NCI-H2196 (cell line): ENCODE data around the gene VAV3.

ENCODE experiments used
- DNase-seq: peaks from one replicate; lab custom pipeline; 2025; ENCODE audit not compliant: unreplicated experiment; lab: John Stamatoyannopoulos, UW

VAV3 gene

GRCh38 chr1:107939256-107939655, 25.7 kb downstream of the VAV3 start:
- no peak for DNase-seq

DNA sequence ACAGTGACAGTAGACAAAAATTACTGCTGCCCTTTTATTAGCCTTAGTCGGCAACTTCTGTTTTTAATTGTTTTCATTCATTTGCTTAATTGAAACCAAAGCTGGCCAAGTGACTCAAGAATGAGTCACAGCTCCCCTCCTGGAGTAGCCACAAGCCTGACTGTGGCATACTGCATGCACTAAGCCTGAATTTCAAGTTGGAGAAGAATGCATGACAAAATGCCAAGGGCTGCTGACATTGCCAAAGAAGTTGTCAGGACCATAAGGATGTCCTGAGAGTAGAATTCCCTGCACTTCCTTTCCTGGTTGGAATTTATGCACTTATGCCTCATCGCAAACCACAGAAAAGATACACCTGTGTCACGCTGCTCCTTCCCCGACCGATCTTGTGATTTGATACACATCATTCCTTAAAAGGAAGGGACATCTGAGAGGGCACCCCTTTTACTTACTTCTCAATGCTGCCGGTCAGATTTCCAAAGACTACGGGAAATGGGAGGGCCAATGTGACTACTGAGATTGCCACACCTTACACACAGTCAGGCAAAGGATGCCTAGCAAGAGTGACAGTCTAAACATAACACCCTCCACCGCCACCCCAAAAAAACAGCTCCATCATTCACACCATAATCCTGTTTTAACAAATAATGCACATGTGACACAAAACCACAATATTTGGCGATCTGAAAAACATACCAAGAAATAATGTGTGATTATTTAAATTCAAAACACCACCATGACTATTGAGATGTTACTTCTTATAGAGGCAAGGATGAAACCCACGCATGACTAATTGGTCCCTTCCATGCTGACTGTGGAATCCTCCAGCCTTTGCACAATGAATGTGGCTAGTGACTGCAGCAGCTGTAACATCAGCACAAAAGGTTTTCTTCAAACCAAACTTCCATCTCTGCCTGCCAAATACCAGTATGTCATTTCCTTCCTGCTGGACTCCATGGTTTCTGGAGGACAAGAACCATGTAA, 28.2 kb downstream of the VAV3 start:
- DNase-seq = no peak

GRCh38 chr1:107935396-107936064, 29.4 kb downstream of the VAV3 start:
- DNase-seq = no peak

DNA sequence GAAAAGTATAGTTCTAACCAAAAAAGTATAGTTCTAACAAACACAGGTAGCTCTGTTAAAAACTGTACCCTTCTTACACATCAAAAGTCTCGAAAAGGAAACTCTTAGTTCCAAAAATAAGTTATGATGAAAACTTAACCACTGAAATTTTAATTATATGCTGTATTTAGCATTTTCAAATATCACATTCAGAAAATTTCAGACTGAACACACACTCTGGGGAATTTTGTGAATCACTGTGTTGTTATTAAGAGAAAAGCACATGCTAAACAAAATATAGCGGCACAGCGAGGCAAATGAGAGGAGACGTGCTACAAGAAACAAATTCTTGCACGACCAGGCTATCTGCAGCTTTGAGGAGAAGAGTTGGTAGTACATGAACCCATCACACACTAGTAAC, 30.4 kb downstream of the VAV3 start:
- DNase-seq = no peak

GRCh38 chr1:107933736-107934135, 31.2 kb downstream of the VAV3 start:
- DNase-seq = no peak

DNA sequence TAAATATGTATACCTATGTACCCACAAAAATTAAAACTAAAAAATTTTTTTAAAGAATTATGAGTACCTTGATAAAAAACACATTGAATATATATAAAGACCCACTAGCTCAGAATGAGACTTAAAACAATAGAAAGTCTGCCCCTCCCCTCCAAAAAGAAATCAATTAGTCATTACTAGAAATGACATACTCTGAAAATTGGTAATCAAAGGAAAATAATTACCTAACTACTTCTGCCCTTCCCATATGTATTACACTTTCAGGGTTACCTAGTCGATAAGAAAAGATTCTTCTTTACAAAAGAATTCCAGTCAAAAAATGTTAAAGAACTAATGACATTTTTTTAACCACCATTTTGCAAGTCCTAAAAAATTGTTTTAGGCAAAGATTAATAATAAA, 34.7 kb downstream of the VAV3 start:
- no peak for DNase-seq

- DNase-seq = no peak
Measured at GRCh38 chr1:107927820-107928219, 37.2 kb downstream of the VAV3 start.

DNA sequence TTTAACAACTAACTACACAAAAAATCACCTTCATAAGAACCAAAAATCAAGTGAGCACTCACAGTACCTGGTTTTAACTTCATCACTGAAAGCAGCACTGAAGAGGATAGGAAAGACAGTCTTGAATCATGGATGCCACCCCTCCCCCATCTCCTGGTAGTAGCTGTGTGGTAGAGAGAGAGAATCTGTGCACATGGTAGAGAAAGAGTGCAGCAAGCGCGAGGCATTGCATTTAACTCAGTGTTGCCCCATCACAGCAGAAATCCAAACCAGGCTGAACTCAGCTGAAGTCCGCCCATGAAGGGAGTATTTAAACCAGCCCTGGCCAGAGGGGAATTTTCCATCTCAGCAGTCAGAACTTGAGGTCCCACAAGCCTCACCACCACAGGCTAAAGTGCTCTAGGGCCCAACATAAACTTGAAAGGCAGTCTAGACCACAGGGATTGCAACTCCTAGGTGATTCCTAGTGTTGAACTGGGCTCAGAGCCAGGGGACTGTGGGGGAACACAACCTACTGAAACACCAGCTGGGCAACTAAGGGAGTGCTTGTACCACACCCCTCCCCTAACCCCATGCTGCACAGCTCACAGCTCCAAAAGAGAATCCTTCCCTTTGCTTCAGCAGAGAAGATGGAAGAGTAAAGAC, 38.4 kb downstream of the VAV3 start:
- DNase-seq = no peak

DNA sequence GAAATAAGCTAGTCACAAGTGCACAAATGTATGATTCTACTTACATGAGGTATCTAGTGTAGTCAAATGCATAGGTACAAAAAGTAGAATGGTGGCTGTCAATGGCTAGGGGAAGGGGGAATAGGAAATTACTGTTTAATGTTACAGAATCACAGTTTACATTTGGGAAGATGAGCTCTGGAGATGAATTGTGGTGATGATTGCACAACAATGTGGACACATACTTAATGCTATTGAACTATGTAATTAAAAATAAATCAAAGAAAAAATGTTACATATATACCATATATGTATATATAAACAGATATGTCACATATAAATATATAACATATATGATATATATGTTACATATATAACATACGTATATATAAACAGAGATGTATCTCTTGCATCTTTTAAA, 39.4 kb downstream of the VAV3 start:
- DNase-seq = no peak

GRCh38 chr1:107920999-107921398, 44.0 kb downstream of the VAV3 start:
- no peak for DNase-seq

- no peak for DNase-seq
Measured at GRCh38 chr1:107920561-107920960, 44.4 kb downstream of the VAV3 start.

GRCh38 chr1:107919953-107920352, 45.0 kb downstream of the VAV3 start:
- no peak for DNase-seq

DNA sequence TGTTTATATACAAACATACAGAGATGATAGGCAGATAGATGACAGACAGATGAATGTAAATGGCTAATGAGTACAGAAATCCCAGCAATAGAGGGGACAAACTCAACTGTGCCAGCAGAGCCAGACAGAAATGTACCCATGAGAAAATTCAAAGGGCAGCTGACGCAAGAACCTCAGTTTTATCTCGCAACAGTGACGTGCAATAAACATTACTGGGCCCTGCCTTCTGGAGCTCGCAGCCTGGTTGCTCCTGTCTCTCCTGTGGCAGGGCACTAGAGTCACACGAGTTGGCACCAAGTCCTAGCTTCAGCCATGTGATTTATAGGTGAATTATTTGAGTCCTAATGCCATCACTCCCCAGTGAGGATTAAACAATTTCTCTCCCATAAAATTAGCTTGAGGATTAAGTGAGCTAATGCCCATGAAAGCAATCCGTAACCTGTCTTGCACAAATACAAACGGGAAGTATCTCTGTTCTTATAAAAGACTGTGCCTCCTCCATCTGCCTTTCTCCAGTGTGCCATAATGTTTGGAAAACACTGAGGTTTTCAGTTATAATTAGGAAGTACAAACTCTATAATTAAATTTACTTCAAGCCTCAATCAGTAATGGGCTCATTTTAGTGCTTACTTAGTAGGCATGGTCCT, 50.7 kb downstream of the VAV3 start:
- DNase-seq = no peak

- no peak for DNase-seq
Measured at GRCh38 chr1:107912656-107913055, 52.3 kb downstream of the VAV3 start.

DNA sequence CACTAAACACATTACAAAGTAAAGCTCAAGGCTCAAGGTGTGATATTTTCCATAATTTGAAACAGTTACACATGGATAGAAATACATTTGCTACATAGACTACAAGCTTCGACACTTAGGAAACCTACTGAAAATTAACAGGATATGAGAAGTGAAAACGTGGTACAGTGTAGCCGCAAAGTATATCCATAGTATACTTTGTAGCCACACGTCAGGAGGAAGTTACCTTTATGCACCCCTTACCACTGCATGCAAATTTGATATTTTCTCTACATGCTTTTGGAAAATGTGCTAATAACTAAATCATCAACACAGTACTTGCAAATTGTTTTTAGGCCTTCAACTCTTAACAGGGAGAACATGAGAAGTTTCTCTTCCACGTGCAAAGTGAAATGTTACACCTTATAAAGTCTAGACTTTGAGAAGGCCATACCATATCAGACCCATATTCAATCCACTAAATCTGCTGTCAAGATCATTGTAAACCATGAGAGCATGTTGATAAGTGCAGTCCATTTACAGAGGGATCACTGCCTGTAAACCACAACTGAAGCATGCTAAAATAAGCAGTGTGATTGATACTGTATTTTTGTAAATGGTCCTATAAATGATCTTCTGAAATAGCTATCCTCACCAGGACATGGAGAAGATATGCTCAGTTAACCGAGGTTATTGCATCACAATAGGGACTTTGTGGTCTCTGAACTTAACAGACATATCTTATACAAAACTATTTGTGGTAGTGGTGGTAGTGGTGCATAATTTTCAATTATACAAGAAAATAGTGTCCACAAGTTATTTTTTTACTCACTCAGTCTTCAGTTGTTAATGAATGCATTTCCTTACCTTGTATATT, 64.7 kb downstream of the VAV3 start:
- DNase-seq = no peak

DNA sequence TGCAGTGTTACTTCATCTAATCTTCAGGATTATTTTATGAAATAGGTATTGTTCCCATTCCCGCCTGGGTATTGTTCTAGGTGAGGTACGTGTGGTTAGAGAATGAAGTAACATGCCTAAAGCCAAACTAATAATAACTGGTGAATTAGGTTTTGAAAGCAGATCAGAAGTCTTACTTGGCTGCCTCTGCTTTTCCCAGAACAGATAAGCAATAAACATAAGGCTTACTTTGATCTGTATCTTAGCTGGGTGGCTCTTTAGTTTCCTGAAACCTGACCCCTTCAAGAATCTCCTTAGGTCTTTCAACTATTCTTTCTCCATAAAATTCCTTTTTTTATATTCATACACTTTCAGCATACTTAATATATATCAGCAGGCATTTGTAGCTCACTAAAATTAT, 65.3 kb downstream of the VAV3 start:
- DNase-seq = no peak

DNA sequence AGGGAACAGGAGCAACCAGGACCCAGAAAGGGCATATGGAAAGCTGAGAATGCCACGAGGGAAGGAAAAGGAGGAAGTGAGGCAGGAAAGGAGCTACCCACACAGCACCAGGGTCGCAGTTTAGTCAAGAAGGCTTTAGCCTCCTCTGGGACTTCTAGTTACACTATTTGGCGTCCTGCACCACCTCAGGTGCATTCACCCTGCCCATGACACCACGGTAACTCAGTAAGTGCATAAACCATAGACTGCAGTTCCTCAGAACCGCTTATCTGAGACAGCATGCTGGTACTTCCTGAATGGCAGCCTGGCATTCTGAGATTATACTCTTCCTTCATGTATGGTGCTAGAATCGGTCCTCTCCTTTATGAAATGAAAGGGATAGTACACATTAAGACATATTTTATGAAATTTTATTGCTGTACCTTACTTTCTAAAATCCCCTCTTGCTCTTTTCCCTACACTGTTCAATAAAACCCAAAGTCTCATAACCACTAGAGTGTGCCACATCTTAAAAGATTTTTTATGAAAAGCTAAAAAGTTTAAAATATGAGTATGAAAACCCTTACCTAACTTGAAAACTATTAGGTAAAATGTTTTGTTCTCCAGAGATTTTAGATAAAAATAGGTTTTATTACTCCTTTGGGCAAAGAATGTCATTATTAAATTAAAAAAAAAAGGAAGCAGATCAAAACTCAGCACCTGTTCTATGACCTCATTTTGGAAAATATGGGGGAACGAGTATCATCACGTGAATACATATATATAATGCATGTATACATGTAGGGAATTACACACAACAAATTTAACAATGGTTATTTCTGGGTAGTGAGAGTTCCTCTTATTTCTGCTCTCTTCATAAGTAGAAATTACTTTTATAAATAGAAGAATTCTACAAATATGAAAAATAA, 67.3 kb downstream of the VAV3 start:
- DNase-seq = no peak

DNA sequence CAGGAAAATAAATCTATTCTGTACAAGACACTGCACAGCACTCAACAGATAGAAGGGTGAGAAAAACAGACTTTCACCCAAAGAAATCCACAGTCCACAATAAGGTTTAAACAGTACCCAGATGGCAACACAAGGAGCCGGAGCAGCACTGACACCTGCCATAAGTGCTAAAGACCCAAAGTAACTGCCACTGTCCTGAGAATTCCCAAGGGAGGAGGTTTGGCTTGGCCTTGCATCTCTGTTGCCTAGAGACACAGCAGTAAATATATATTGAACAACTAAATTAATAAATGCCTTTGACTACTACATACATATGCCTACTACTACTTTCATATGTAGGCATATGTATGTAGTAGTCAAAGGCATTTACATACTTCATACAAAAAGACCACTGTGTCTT, 68.0 kb downstream of the VAV3 start:
- DNase-seq = no peak

DNA sequence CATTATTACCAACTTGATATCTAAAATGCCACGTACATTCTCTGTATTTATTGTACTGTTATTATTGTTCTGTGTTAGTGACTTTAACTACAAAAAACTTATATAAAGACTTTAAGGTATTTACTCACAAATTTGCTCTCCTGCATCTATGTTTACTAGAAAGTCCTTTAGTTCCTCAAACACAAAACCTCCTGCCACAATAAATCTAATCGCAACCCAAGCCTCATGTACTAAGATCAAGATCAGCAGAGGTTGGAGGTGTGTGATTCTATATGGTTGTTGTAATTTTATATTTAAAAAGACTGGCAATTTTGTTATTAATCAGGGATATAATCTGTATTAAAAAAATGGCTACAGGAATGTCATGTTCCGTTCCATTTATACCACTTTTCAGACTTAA, 68.6 kb downstream of the VAV3 start:
- no peak for DNase-seq
